Parathyroid adenoma (tissue), 2 donors: ENCODE measurements around the gene CCN5.

Experiments used
- H2AFZ ChIP-seq: fragments of 300-600 bp; sonication (generic); one replicate; pipeline ENCODE4 v1.7.0; 2017; ENCODE audit warnings: antibody characterized with exemption, mild to moderate bottlenecking
- H3K27ac ChIP-seq: fragments of 300-600 bp; sonication (generic); one replicate; pipeline ENCODE4 v1.7.0; 2017
- H3K27me3 ChIP-seq: fragments of 300-600 bp; sonication (generic); one replicate; pipeline ENCODE4 v1.7.0; 2017; ENCODE audit warnings: low read length; ENCODE audit not compliant: control insufficient read depth, insufficient read depth
- H3K36me3 ChIP-seq: fragments of 300-600 bp; sonication (generic); one replicate; pipeline ENCODE4 v1.7.0; 2017; ENCODE audit warnings: low read length; ENCODE audit not compliant: control insufficient read depth, insufficient read depth
- H3K4me1 ChIP-seq: fragments of 300-600 bp; sonication (generic); one replicate; pipeline ENCODE4 v1.7.0; 2017; ENCODE audit warnings: control low read depth
- H3K4me2 ChIP-seq: fragments of 300-600 bp; sonication (generic); one replicate; pipeline ENCODE4 v1.7.0; 2017; ENCODE audit warnings: low read length
- H3K4me3 ChIP-seq: fragments of 300-600 bp; sonication (generic); one replicate; pipeline ENCODE4 v1.7.0; 2017; ENCODE audit warnings: low read depth, low read length
- H3K79me2 ChIP-seq: fragments of 300-600 bp; sonication (generic); one replicate; pipeline ENCODE4 v1.7.0; 2017; ENCODE audit warnings: control low read depth
- H3K9ac ChIP-seq: fragments of 300-600 bp; sonication (generic); one replicate; pipeline ENCODE4 v1.7.0; 2017; ENCODE audit warnings: mild to moderate bottlenecking
- H3K9me3 ChIP-seq: fragments of 300-600 bp; sonication (generic); one replicate; pipeline ENCODE4 v1.7.0; 2017; ENCODE audit warnings: low read length; ENCODE audit not compliant: control insufficient read depth
- TF ChIP-seq, protein P1 (sequence below): fragments of 300-600 bp; sonication (generic); IDR thresholded peaks from one replicate; pipeline ENCODE4 v1.7.0; 2017; ENCODE audit warnings: antibody characterized with exemption, mild to moderate bottlenecking
- donor health status: primary hyperparathyroidism.

The CCN5 gene

DNA sequence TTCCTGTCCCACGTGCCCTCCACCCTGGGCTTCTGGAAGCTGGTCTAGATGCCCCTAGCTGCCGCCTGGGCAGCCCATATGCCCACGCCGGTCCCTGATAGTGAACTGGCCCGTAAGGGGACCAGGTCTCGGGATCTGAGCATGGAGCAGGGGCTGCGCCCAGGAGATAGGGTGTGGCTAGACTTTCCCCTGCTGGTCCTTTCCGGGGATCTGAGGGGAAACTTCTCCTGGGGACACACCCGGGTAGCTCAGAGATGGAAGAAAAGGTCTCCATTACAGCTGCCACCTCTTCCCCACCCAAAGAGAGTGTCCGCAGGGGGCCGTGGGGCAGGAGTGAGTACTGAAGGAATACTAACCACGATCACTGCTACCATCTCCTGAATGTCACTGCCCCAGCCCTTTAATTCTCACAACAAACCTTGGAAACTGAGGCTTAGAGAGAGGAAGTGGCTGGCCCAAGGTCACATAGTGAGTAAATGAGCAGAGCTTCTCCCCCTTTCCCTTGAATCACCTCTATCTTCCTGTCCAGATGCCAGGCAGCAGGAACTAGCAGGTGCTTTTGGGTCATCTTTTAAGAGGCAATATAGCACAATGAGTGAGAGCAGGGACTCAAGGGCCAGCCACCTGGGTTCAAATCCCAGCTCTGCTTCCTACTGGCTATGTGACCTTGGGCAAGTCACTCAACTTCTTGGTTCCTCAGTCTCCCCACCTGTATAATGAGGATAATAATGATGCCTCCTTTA is 11.8 kb upstream of the CCN5 start:
- no peak overlapping the region for H3K27ac ChIP-seq
- no peak overlapping the region for H2AFZ ChIP-seq
- H3K4me1 ChIP-seq = peaks cover 14% of the 10 kb centered on the region
- TF ChIP-seq, protein P1, sequence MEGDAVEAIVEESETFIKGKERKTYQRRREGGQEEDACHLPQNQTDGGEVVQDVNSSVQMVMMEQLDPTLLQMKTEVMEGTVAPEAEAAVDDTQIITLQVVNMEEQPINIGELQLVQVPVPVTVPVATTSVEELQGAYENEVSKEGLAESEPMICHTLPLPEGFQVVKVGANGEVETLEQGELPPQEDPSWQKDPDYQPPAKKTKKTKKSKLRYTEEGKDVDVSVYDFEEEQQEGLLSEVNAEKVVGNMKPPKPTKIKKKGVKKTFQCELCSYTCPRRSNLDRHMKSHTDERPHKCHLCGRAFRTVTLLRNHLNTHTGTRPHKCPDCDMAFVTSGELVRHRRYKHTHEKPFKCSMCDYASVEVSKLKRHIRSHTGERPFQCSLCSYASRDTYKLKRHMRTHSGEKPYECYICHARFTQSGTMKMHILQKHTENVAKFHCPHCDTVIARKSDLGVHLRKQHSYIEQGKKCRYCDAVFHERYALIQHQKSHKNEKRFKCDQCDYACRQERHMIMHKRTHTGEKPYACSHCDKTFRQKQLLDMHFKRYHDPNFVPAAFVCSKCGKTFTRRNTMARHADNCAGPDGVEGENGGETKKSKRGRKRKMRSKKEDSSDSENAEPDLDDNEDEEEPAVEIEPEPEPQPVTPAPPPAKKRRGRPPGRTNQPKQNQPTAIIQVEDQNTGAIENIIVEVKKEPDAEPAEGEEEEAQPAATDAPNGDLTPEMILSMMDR = no peak
- H3K79me2 ChIP-seq = no peaks in the 10 kb centered on the region
- no peaks in the 10 kb centered on the region for H3K9me3 ChIP-seq
- no peak overlapping the region for H3K4me2 ChIP-seq
- no peak overlapping the region for H3K9ac ChIP-seq
- no peaks in the 10 kb centered on the region for H3K27me3 ChIP-seq
- H3K4me3 ChIP-seq = no peak overlapping the region
- H3K36me3 ChIP-seq = no peaks in the 10 kb centered on the region

DNA sequence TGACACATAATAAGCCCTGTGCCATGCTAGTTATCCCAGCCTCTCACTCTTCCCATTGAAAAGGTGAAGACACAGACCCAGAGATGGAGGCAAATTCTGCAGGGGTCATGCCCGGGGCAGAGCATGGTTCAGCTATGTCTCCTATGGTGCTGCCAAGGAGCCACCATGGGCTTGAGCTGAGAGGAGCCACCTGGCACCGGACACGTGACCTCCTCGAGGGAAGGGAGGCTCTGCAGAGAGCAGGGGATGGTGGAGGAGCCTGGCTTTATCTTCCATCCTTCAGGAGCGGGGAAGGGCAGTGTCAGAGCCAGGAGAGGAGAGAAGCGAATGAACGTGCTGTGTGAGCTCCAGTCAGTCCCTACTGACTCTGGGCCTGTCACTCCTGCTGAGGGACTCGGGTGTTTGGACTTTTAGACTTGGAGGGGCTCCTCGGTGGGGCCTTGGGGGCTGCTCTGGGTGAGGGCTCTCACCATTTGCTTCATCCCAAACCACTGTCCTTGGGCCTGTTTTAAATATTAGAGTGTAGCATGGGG is 11.1 kb upstream of the CCN5 start:
- Histone ChIP-seq H2AFZ (no peak overlapping the region), H3K27me3 (no peaks in the 10 kb centered on the region), H3K4me3 (no peak overlapping the region), H3K36me3 (no peaks in the 10 kb centered on the region), H3K27ac (no peak overlapping the region), H3K4me2 (no peak overlapping the region), H3K79me2 (no peaks in the 10 kb centered on the region), H3K4me1 (peaks cover 14% of the 10 kb centered on the region), H3K9me3 (no peaks in the 10 kb centered on the region), H3K9ac (no peak overlapping the region)
- TF ChIP-seq, protein P1 = no peak

DNA sequence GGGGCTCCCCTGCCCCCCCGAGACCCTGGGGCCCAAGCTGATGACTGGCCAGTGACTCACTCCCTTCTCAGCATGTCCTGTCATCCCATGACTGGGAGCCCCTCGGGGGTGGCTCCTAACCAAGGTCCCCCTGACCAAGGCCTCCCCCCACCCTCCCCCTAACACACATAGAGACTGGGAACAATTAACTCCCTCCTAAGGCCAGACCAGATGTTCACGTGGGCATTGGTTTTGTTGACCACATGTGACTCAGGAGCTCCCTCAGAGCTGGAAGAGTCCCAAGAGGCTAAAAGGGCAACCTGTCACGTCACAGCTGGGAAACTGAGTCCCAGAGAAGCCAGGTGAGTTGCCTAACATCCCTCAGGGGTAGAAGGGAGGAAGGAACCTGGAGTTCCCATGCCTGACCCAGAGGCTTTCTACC is 10.6 kb upstream of the CCN5 start:
- Histone ChIP-seq H3K4me2 (no peak overlapping the region), H3K4me3 (no peak overlapping the region), H3K79me2 (no peaks in the 10 kb centered on the region), H3K9ac (no peak overlapping the region), H3K4me1 (peaks cover 14% of the 10 kb centered on the region), H3K27ac (no peak overlapping the region), H2AFZ (no peak overlapping the region), H3K27me3 (no peaks in the 10 kb centered on the region), H3K36me3 (no peaks in the 10 kb centered on the region), H3K9me3 (no peaks in the 10 kb centered on the region)
- TF ChIP-seq, protein P1 = no peak

DNA sequence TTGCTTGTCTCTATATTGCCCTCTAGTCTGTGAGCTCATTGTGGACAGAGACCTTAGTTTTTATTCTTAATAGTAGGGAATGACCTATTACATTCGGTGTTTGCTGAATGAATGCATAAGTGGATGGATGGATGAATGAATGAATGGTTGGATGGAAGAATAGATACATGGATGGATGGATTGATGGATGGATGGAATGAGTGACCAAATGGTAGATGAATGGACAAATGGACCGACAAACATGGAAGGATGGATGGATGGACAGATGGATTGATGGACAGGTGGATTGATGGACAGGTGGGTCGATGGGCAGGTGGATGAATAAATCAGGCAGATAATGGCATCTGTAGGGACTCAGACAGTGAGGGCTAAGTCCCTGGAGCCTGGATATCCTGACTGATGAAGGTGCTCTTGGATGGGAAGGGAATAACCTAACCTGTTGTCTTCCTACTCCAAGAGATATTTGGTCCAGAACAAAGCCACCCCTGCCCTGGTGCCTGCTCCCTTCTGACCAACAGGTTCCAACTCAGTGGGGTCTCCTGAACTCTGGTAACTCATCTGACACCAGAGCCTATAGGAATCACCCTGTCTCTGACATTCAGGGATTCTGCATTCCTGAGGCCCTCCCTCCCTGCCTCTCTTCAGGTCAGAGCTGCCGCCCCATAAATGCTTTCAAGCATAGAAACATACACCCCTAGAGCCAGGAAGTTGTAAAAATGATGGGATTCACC is 9.6 kb upstream of the CCN5 start:
- H3K9me3 ChIP-seq = no peaks in the 10 kb centered on the region
- no peaks in the 10 kb centered on the region for H3K79me2 ChIP-seq
- no peak overlapping the region for H3K4me3 ChIP-seq
- H3K27me3 ChIP-seq = no peaks in the 10 kb centered on the region
- H3K9ac ChIP-seq = no peak overlapping the region
- no peak overlapping the region for H3K4me2 ChIP-seq
- TF ChIP-seq, protein P1 = no peak
- H3K4me1 ChIP-seq = peaks cover 14% of the 10 kb centered on the region
- H2AFZ ChIP-seq = no peak overlapping the region
- H3K36me3 ChIP-seq = no peaks in the 10 kb centered on the region
- no peak overlapping the region for H3K27ac ChIP-seq
